Vagina (tissue), 2 donors: ENCODE data around the gene ASRGL1. TPM values are rescaled to one million over a fixed set of nuclear protein-coding genes. Genes with fewer than 3 reads are reported as not detected.

Source experiments
- DNase-seq, 2 donors: peaks; one replicate each; pipeline ENCODE4 v3.0.0-alpha.2; 2017; ENCODE audit errors: extremely low spot score in 2 of 2
- H3K27ac ChIP-seq: fragments of 200-600 bp; sonication (generic); one replicate; pipeline ENCODE4 v1.5.1; 2019
- H3K27me3 ChIP-seq: fragments of 200-600 bp; sonication (generic); one replicate; pipeline ENCODE4 v1.5.1; 2019
- H3K36me3 ChIP-seq, 2 donors: fragments of 200-600 bp; sonication (generic); one replicate each; pipeline ENCODE4 v1.5.1; 2017 to 2019
- H3K4me1 ChIP-seq: fragments of 200-600 bp; sonication (generic); one replicate; pipeline ENCODE4 v1.5.1; 2019
- H3K4me3 ChIP-seq, 2 donors: fragments of 200-600 bp; sonication (generic); 1 replicate in 1 of 2; 2 replicates in 1 of 2; pipeline ENCODE4 v1.5.1; 2016 to 2019
- H3K9me3 ChIP-seq: fragments of 200-600 bp; sonication (generic); one replicate; pipeline ENCODE4 v1.5.1; 2019
- CTCF ChIP-seq, 3 experiments: fragments of 450-650 bp in 2 of 3; fragments of 200-600 bp in 1 of 3; sonication (generic) in 1 of 3; IDR thresholded peaks; one replicate each; pipeline ENCODE4 v1.5.1; 2017 to 2019; ENCODE audit warnings: antibody characterized with exemption in 3 of 3, mild to moderate bottlenecking in 2 of 3, moderate library complexity in 2 of 3
- POLR2A ChIP-seq, 2 donors: fragments of 450-650 bp; IDR thresholded peaks; one replicate each; pipeline ENCODE4 v1.6.1; 2017; ENCODE audit warnings: antibody characterized with exemption in 2 of 2, mild to moderate bottlenecking in 2 of 2, moderate library complexity in 2 of 2
- POLR2AphosphoS5 ChIP-seq, 2 donors: sonication (generic); formaldehyde crosslinking; IDR thresholded peaks; one replicate each; pipeline ENCODE4 v1.9.0; 2017; ENCODE audit warnings: antibody characterized with exemption in 2 of 2, mild to moderate bottlenecking in 2 of 2, low read depth in 1 of 2; ENCODE audit not compliant: insufficient read depth in 1 of 2
- intact Hi-C: fragments of 100-400 bp; cut with DNase I; formaldehyde crosslinking; loops from one replicate; pipeline ENCODE4 v1.15.1; 2023
- total RNA-seq: library from RNA; depleted of rRNA; stranded (reverse); fragments of >200 nt; gene quantifications from one replicate; pipeline ENCODE4 v1.2.3, GENCODE V29; 2016

ASRGL1 gene
- total RNA-seq, 1 donor from 2014 or later, result 5.6 TPM

DNA sequence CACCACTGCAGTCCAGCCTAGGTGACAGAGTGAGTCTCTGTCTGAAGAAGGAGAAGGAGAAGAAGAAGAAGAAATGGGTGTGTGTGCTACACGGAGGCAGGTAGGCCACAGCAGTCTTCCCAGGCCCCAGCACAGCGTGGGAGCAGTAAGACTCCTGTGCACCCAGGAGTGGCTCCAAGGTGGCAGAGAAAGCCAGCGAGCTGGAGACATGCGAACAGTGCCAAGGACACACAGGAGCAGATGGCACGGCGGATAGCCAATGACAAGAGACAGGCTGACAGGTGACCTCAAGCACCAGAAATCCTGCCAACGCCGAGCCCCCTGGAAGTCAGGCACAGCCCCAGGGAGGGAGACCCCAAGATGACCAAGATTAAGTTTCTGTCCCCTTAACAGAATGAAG, 72.6 kb downstream of the ASRGL1 start:
- no peak for TF ChIP-seq POLR2AphosphoS5 (IDR thresholded peaks at IDR 0.05; ENCODE audit: insufficient read depth in 1 of 2, low read depth in 1 of 2)
- no peak for TF ChIP-seq CTCF (IDR thresholded peaks at IDR 0.05)
- TF ChIP-seq POLR2A (IDR thresholded peaks at IDR 0.05), result no peak
- intact Hi-C loops, result no loop called here
- Histone ChIP-seq H3K4me3 (no peak overlapping the region), H3K4me1 (peaks cover 38% of the 10 kb centered on the region), H3K27me3 (no peaks in the 10 kb centered on the region), H3K9me3 (no peaks in the 10 kb centered on the region), H3K36me3 (no peaks in the 10 kb centered on the region), H3K27ac (no peak overlapping the region)
- no peak for DNase-seq

- Histone ChIP-seq H3K9me3 (no peaks in the 10 kb centered on the region), H3K4me3 (no peak overlapping the region), H3K36me3 (no peaks in the 10 kb centered on the region), H3K27ac (no peak overlapping the region), H3K27me3 (no peaks in the 10 kb centered on the region), H3K4me1 (peaks cover 34% of the 10 kb centered on the region)
- intact Hi-C loops, result no loop called here
- no peak for TF ChIP-seq CTCF (IDR thresholded peaks at IDR 0.05)
- no peak for TF ChIP-seq POLR2AphosphoS5 (IDR thresholded peaks at IDR 0.05; ENCODE audit: insufficient read depth in 1 of 2, low read depth in 1 of 2)
- TF ChIP-seq POLR2A (IDR thresholded peaks at IDR 0.05), result no peak
- DNase-seq, result no peak
Measured at GRCh38 chr11:62410972-62411371, 73.7 kb downstream of the ASRGL1 start.

DNA sequence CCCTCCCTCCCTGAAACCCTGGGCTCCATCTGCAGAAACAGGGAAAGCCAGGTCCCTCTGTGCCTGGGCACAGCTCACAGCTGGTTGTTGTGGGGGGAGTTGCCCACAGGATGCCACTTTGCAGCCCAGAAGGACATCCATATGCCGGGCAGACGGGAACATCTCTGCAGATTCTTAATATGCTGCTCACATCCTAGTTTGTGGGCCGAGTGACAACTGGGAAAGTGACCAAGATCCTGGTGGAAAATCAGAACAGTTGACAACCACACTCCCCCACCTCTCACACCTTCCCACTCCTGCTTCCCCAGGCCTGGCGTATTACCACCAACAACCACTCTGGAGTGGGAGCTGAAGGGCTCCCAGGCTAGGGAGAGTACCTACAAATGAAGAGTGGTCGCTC, 74.3 kb downstream of the ASRGL1 start:
- no peaks in the 10 kb centered on the region for H3K27me3 ChIP-seq
- no peaks in the 10 kb centered on the region for H3K36me3 ChIP-seq
- intact Hi-C loops, result no loop called here
- DNase-seq, result no peak
- peaks cover 28% of the 10 kb centered on the region for H3K4me1 ChIP-seq
- H3K9me3 ChIP-seq, result no peaks in the 10 kb centered on the region
- TF ChIP-seq POLR2A (IDR thresholded peaks at IDR 0.05), result no peak
- no peak for TF ChIP-seq POLR2AphosphoS5 (IDR thresholded peaks at IDR 0.05; ENCODE audit: insufficient read depth in 1 of 2, low read depth in 1 of 2)
- no peak for TF ChIP-seq CTCF (IDR thresholded peaks at IDR 0.05)
- H3K27ac ChIP-seq, result no peak overlapping the region
- H3K4me3 ChIP-seq, result no peak overlapping the region

DNA sequence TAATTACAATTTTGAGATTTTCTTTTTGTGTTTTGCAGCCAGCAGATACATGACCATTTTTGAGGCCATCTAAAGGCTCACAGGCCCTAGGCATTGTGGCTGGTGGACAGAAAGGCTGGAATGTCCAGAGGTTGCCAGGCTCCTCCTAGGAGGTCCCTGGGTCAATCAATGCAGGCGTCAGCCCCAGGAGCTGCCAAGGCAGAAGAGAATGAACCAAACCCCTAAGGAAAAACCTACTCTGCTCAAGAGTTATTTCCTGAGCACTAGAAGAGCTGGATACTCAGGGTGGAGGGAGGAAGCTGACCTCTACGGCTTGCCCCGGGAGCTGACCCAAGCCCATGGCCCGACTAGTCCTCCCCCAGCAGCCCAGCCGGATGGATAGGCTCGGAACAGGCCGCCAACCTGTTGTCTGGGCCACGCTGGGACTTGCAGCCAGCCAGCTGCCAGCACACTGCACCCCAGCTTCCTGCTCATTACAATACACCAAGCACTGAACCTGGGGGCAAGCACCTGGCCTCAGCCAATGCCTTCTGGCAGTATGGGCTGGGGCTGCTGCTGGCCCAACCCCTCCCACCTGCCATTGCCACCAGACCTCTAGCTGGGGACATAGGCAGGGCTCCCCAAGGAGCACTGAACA, 75.9 kb downstream of the ASRGL1 start:
- Histone ChIP-seq H3K9me3 (no peaks in the 10 kb centered on the region), H3K27ac (no peak overlapping the region), H3K4me3 (no peak overlapping the region), H3K36me3 (no peaks in the 10 kb centered on the region), H3K27me3 (no peaks in the 10 kb centered on the region), H3K4me1 (peaks cover 27% of the 10 kb centered on the region)
- intact Hi-C loops, result no loop called here
- TF ChIP-seq POLR2AphosphoS5 (IDR thresholded peaks at IDR 0.05; ENCODE audit: insufficient read depth in 1 of 2, low read depth in 1 of 2) (no peak), CTCF (IDR thresholded peaks at IDR 0.05) (no peak), POLR2A (IDR thresholded peaks at IDR 0.05) (no peak)
- no peak for DNase-seq

GRCh38 chr11:62416596-62416995, 79.3 kb downstream of the ASRGL1 start:
- Histone ChIP-seq H3K4me3 (no peak overlapping the region), H3K36me3 (no peaks in the 10 kb centered on the region), H3K9me3 (no peaks in the 10 kb centered on the region), H3K27ac (no peak overlapping the region), H3K27me3 (no peaks in the 10 kb centered on the region), H3K4me1 (peaks cover 38% of the 10 kb centered on the region)
- TF ChIP-seq CTCF (IDR thresholded peaks at IDR 0.05) (no peak), POLR2AphosphoS5 (IDR thresholded peaks at IDR 0.05; ENCODE audit: insufficient read depth in 1 of 2, low read depth in 1 of 2) (no peak), POLR2A (IDR thresholded peaks at IDR 0.05) (no peak)
- intact Hi-C loops, result no loop called here
- no peak for DNase-seq
